H9 (cell line): ENCODE measurements around the gene ROR1. TPM values are rescaled to one million over a fixed set of nuclear protein-coding genes. Genes with fewer than 3 reads are reported as not detected.

ENCODE experiments used
- DNase-seq: peaks from one replicate; pipeline ENCODE4 v3.0.0-alpha.2; 2017
- H2AFZ ChIP-seq: one replicate; pipeline ENCODE4 v1.6.1; 2013; ENCODE audit warnings: mild to moderate bottlenecking, low read length, control low read depth, moderate library complexity
- H2AK5ac ChIP-seq: 2 replicates; pipeline ENCODE4 v1.6.1; 2013; ENCODE audit warnings: low read length, control low read depth, mixed read lengths; ENCODE audit not compliant: insufficient read length
- H2BK120ac ChIP-seq: one replicate; pipeline ENCODE4 v1.6.1; 2013; ENCODE audit warnings: low read depth, mild to moderate bottlenecking, low read length, control low read depth, inconsistent platforms; ENCODE audit not compliant: poor library complexity, severe bottlenecking
- H2BK12ac ChIP-seq: 2 replicates; pipeline ENCODE4 v1.6.1; 2013; ENCODE audit warnings: low read length, control low read depth, mixed read lengths, low read depth; ENCODE audit not compliant: insufficient read length
- H2BK15ac ChIP-seq: 2 replicates; pipeline ENCODE4 v1.6.1; 2013; ENCODE audit warnings: low read depth, low read length, control low read depth
- H2BK20ac ChIP-seq: one replicate; pipeline ENCODE4 v1.6.1; 2013; ENCODE audit warnings: low read depth, mild to moderate bottlenecking, low read length, control low read depth, inconsistent platforms; ENCODE audit not compliant: poor library complexity, severe bottlenecking
- H2BK5ac ChIP-seq: 2 replicates; pipeline ENCODE4 v1.6.1; 2013; ENCODE audit warnings: low read length, control low read depth, mixed read lengths; ENCODE audit not compliant: insufficient read length
- H3K14ac ChIP-seq: 2 replicates; pipeline ENCODE4 v1.6.1; 2013; ENCODE audit warnings: low read length, control low read depth; ENCODE audit not compliant: insufficient read depth
- H3K18ac ChIP-seq: 2 replicates; pipeline ENCODE4 v1.6.1; 2013; ENCODE audit warnings: low read depth, mild to moderate bottlenecking, mixed read lengths, low read length, control low read depth; ENCODE audit not compliant: insufficient read length
- H3K23ac ChIP-seq: 2 replicates; pipeline ENCODE4 v1.6.1; 2013; ENCODE audit warnings: low read length, control low read depth, mixed read lengths, low read depth; ENCODE audit not compliant: insufficient read length
- H3K23me2 ChIP-seq: 2 replicates; pipeline ENCODE4 v1.6.1; 2013; ENCODE audit warnings: low read depth, mild to moderate bottlenecking, mixed read lengths, low read length, control low read depth; ENCODE audit not compliant: insufficient read length, poor library complexity, severe bottlenecking
- H3K27ac ChIP-seq: 2 replicates; pipeline ENCODE4 v1.5.1; 2013; ENCODE audit warnings: low read length, control low read depth, mixed read lengths, low read depth; ENCODE audit not compliant: insufficient read length
- H3K27me3 ChIP-seq: 2 replicates; pipeline ENCODE4 v1.6.1; 2013; ENCODE audit warnings: low read length, control low read depth, inconsistent platforms; ENCODE audit not compliant: insufficient read depth
- H3K4ac ChIP-seq: 2 replicates; pipeline ENCODE4 v1.6.1; 2013; ENCODE audit warnings: low read depth, mild to moderate bottlenecking, control low read depth, inconsistent platforms, low read length, moderate library complexity
- H3K4me1 ChIP-seq: 2 replicates; pipeline ENCODE4 v1.6.1; 2013; ENCODE audit warnings: low read length, control low read depth, inconsistent platforms; ENCODE audit not compliant: insufficient read depth
- H3K4me2 ChIP-seq: 2 replicates; pipeline ENCODE4 v1.6.1; 2013; ENCODE audit warnings: low read length, control low read depth, mixed read lengths; ENCODE audit not compliant: insufficient read length, insufficient read depth
- H3K56ac ChIP-seq: 2 replicates; pipeline ENCODE4 v1.6.1; 2013; ENCODE audit warnings: low read depth, mild to moderate bottlenecking, mixed read lengths, low read length, control low read depth; ENCODE audit not compliant: insufficient read length
- H3K79me1 ChIP-seq: 2 replicates; pipeline ENCODE4 v1.6.1; 2013; ENCODE audit warnings: low read depth, mild to moderate bottlenecking, moderate library complexity, low read length, control low read depth, inconsistent platforms; ENCODE audit not compliant: insufficient read depth, poor library complexity, severe bottlenecking
- H3K79me2 ChIP-seq: 2 replicates; pipeline ENCODE4 v1.6.1; 2013; ENCODE audit warnings: low read length, control low read depth, inconsistent platforms; ENCODE audit not compliant: insufficient read depth
- H3K9ac ChIP-seq: 2 replicates; pipeline ENCODE4 v1.6.1; 2013; ENCODE audit warnings: low read length, control low read depth, mixed read lengths; ENCODE audit not compliant: insufficient read length; ENCODE audit errors: extremely low read depth
- H3K9me3 ChIP-seq: one replicate; pipeline ENCODE4 v1.6.1; 2013; ENCODE audit warnings: low read depth, low read length, inconsistent platforms; ENCODE audit not compliant: control insufficient read depth
- H3T11ph ChIP-seq: one replicate; pipeline ENCODE4 v1.6.1; 2013; ENCODE audit warnings: mild to moderate bottlenecking, low read length, control low read depth, inconsistent platforms
- H4K20me1 ChIP-seq: one replicate; pipeline ENCODE4 v1.6.1; 2013; ENCODE audit not compliant: control insufficient read depth, insufficient read length, insufficient read depth
- H4K5ac ChIP-seq: 2 replicates; pipeline ENCODE4 v1.6.1; 2013; ENCODE audit warnings: low read depth, mild to moderate bottlenecking, mixed read lengths, low read length, control low read depth; ENCODE audit not compliant: insufficient read length
- H4K8ac ChIP-seq: replicated peaks from 2 replicates; pipeline ENCODE4 v1.6.1; 2013; ENCODE audit warnings: low read length, control low read depth, mixed read lengths, low read depth; ENCODE audit not compliant: insufficient read length
- H4K91ac ChIP-seq: 2 replicates; pipeline ENCODE4 v1.6.1; 2013; ENCODE audit warnings: low read depth, mild to moderate bottlenecking, moderate library complexity, mixed read lengths, low read length, control low read depth; ENCODE audit not compliant: insufficient read length
- H3K27ac Mint-ChIP-seq, 3 experiments: 2 replicates in 2 of 3; 3 replicates in 1 of 3; pipeline ENCODE4 v1.8.0; 2020 to 2021; ENCODE audit warnings: mixed read lengths in 3 of 3, mild to moderate bottlenecking in 1 of 3, moderate library complexity in 1 of 3
- H3K27me3 Mint-ChIP-seq: 2 replicates; pipeline ENCODE4 v1.8.0; 2021; ENCODE audit warnings: low read depth, mild to moderate bottlenecking, moderate library complexity, mixed read lengths
- H3K36me3 Mint-ChIP-seq, 3 experiments: 2 replicates in 2 of 3; 3 replicates in 1 of 3; pipeline ENCODE4 v1.8.0; 2020 to 2021; ENCODE audit warnings: low read depth in 3 of 3, mixed read lengths in 3 of 3; ENCODE audit not compliant: insufficient read depth in 1 of 3
- H3K4me1 Mint-ChIP-seq, 2 experiments: 2 replicates each; pipeline ENCODE4 v1.8.0; 2020; ENCODE audit warnings: mixed read lengths in 2 of 2
- H3K4me3 Mint-ChIP-seq, 2 experiments: 2 replicates in 1 of 2; 3 replicates in 1 of 2; pipeline ENCODE4 v1.8.0; 2020 to 2021; ENCODE audit warnings: mild to moderate bottlenecking in 2 of 2, mixed read lengths in 2 of 2, moderate library complexity in 1 of 2
- H3K9me3 Mint-ChIP-seq, 2 experiments: 2 replicates in 1 of 2; 3 replicates in 1 of 2; pipeline ENCODE4 v1.8.0; 2020; ENCODE audit warnings: mild to moderate bottlenecking in 2 of 2, mixed read lengths in 2 of 2, moderate library complexity in 1 of 2
- CTCF ChIP-seq: fragments of 200-600 bp; sonication (generic); conservative IDR thresholded peaks from 3 replicates; pipeline ENCODE4 v1.8.0; 2021; ENCODE audit warnings: antibody characterized with exemption, mild to moderate bottlenecking
- WGBS: extraction: QIAGEN DNeasy Blood & Tissue Kit; methylation state at CpG from one replicate; pipeline ENCODE4 v1.1.7; 2013; ENCODE audit warnings: missing lambda C conversion rate, low lambda C conversion rate, mixed read lengths; ENCODE audit not compliant: insufficient read length; ENCODE audit errors: extremely low coverage; 5-methylcytosine and 5-hydroxymethylcytosine counted together
- total RNA-seq: library from RNA; stranded (reverse); gene quantifications from 2 replicates; pipeline ENCODE4 v1.2.1, GENCODE V29; 2021

The ROR1 gene
- total RNA-seq, 1 experiment from 2014 or later = 75.9 TPM

DNA sequence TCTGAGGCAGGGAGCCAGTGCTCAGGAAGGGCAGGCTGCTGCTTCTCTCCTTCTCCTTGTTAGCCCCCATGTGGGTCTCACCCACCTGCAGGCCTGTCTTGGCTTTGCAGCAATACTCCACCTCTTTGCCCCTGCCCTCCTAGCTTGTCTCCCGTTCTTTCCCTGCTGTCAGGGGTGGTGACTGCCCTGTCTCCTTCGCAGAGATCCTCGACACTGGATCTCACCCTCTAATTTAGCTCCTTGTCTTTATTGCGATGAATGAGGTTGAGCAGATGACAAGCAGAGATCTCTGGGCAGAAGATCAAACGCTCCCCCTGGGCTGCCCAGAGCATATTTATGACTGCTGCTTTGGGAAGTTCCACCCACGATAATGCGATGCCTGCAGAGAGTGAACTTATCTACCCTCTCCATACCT is 199.2 kb downstream of the ROR1 start:
- Mint-ChIP-seq H3K27ac (peak overlapping the region in 1 of 3 experiments; percentile 26; a peak in 3 of 7 replicates), H3K4me1 (peaks cover 12 to 26% of the 10 kb centered on the region in 2 experiments; a peak in 3 of 4 replicates), H3K4me3 (no peak overlapping the region), H3K36me3 (peaks cover 9 to 14% (median 10%) of the 10 kb centered on the region in 3 experiments; a peak in 5 of 7 replicates), H3K27me3 (no peaks in the 10 kb centered on the region), H3K9me3 (no peaks in the 10 kb centered on the region)
- Histone ChIP-seq H3K27me3 (no peaks in the 10 kb centered on the region), H3K4ac (no peak overlapping the region), H3K18ac (no peak overlapping the region), H3K27ac (no peak overlapping the region), H4K20me1 (no peaks in the 10 kb centered on the region), H3K4me1 (no peaks in the 10 kb centered on the region), H4K8ac (no peak overlapping the region), H3K79me1 (peaks cover 9% of the 10 kb centered on the region), H3K4me2 (no peak overlapping the region), H4K91ac (no peak overlapping the region), H3K9me3 (no peaks in the 10 kb centered on the region), H2BK20ac (no peak overlapping the region), H2BK5ac (no peak overlapping the region), H3K79me2 (peaks cover 8% of the 10 kb centered on the region; the same call in 1 of the 2 replicates), H3K23ac (no peak overlapping the region), H3K56ac (no peak overlapping the region), H3K9ac (no peak overlapping the region), H4K5ac (no peak overlapping the region), H2BK15ac (no peak overlapping the region), H2BK120ac (no peak overlapping the region), H2AK5ac (no peak overlapping the region), H3K23me2 (no peaks in the 10 kb centered on the region), H2AFZ (no peak overlapping the region), H3T11ph (no peak overlapping the region), H2BK12ac (no peak overlapping the region), H3K14ac (no peak overlapping the region)
- no CpG with 5 or more reads among the region's 7 CpGs for WGBS
- TF ChIP-seq CTCF = peak; percentile 47
- DNase-seq = peak; percentile 41
